Testis (tissue), 2 donors: ENCODE data around the gene DPYD.

Source experiments
- CTCF ChIP-seq, 3 experiments: fragments of 450-650 bp in 2 of 3; fragments of 200-600 bp in 1 of 3; sonication (generic) in 1 of 3; IDR thresholded peaks; one replicate each; pipeline ENCODE4 v1.5.1; 2016 to 2019; ENCODE audit warnings: antibody characterized with exemption in 3 of 3, mild to moderate bottlenecking in 2 of 3, moderate library complexity in 1 of 3
- POLR2A ChIP-seq: fragments of 450-650 bp; IDR thresholded peaks from one replicate; pipeline ENCODE4 v1.6.1; 2017; ENCODE audit warnings: antibody characterized with exemption, mild to moderate bottlenecking, moderate library complexity

- peak in 1 of 3 experiments; percentile 2 for TF ChIP-seq CTCF (IDR thresholded peaks at IDR 0.05)
- no peak for TF ChIP-seq POLR2A
These were observed 734.5 kb downstream of the DPYD start for GRCh38 chr1:97186381-97186780.
